ENCODE results near the gene GARIN3. TPM values are rescaled to one million over a fixed set of nuclear protein-coding genes. Genes with fewer than 3 reads are reported as not detected.
A peak's percentile ranks its signal among the peaks of the same experiment; 100 is the strongest.

GARIN3 gene
- total RNA-seq, 1 donor from 2014 or later: not detected

DNA sequence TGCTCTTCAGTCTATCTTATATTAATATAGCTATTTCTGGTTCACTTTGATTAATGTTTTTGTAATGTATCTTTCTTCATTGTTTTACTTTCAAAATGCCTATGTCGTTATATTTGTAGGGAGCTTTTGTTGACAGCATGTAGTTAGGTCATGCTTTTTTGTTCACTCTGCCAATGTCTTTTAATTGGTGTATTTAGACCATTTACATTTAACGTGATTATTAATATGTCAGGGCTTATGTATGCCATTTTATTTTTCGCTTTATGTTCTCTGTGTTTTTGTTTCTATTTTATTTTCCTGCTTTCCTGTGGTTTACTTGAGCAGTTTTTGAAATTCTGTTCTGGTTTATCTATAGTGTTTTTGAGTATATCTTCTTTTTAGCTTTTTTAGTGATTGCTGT, 10.8 kb downstream of the GARIN3 start:
- Histone ChIP-seq H3K27ac (ENCODE audit: low read depth, low read length) (no peak overlapping the region), H3K9me3 (ENCODE audit: control insufficient read depth in 3 of 3, low read length in 3 of 3) (no peaks in the 10 kb centered on the region), H3K36me3 (ENCODE audit: control insufficient read depth in 3 of 3, insufficient read depth in 3 of 3, low read length in 3 of 3) (no peaks in the 10 kb centered on the region), H3K9ac (ENCODE audit: low read depth in 1 of 3, low read length in 3 of 3) (no peak overlapping the region), H3K27me3 (ENCODE audit: control insufficient read depth in 3 of 3, insufficient read depth in 3 of 3, low read length in 3 of 3) (peaks cover 0 to 4% (median 0%) of the 10 kb centered on the region in 3 donors), H3K4me1 (ENCODE audit: control insufficient read depth in 3 of 3, insufficient read depth in 3 of 3, low read length in 3 of 3) (no peaks in the 10 kb centered on the region), H3K4me3 (ENCODE audit: low read length in 3 of 3) (no peak overlapping the region)

DNA sequence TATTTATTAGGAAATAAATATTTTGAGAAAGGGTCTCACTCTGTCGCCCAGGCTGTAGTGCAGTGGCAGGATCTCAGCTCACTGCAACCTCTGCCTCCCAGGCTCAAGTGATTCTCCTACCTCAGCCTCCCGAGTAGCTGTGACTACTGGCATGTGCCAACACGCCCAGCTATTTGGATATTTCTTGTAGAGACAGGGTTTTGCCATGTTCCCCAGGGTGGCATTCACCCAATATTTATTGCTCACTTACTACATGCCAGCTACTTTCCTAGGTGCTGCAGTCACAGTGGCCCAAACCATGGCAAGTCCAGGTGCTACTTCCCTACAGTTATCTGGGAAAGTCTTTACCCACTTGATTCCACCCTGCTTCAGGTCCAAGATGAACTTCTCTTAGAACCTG, 15.1 kb downstream of the GARIN3 start:
- H3K36me3 ChIP-seq (ENCODE audit: control insufficient read depth in 3 of 3, insufficient read depth in 3 of 3, low read length in 3 of 3): no peaks in the 10 kb centered on the region
- no peaks in the 10 kb centered on the region for H3K4me1 ChIP-seq (ENCODE audit: control insufficient read depth in 3 of 3, insufficient read depth in 3 of 3, low read length in 3 of 3)
- no peak overlapping the region for H3K4me3 ChIP-seq (ENCODE audit: low read length in 3 of 3)
- H3K27me3 ChIP-seq (ENCODE audit: control insufficient read depth in 3 of 3, insufficient read depth in 3 of 3, low read length in 3 of 3): no peaks in the 10 kb centered on the region
- H3K9ac ChIP-seq (ENCODE audit: low read depth in 1 of 3, low read length in 3 of 3): no peak overlapping the region
- H3K9me3 ChIP-seq (ENCODE audit: control insufficient read depth in 3 of 3, low read length in 3 of 3): no peaks in the 10 kb centered on the region
- no peak overlapping the region for H3K27ac ChIP-seq (ENCODE audit: low read depth, low read length)

DNA sequence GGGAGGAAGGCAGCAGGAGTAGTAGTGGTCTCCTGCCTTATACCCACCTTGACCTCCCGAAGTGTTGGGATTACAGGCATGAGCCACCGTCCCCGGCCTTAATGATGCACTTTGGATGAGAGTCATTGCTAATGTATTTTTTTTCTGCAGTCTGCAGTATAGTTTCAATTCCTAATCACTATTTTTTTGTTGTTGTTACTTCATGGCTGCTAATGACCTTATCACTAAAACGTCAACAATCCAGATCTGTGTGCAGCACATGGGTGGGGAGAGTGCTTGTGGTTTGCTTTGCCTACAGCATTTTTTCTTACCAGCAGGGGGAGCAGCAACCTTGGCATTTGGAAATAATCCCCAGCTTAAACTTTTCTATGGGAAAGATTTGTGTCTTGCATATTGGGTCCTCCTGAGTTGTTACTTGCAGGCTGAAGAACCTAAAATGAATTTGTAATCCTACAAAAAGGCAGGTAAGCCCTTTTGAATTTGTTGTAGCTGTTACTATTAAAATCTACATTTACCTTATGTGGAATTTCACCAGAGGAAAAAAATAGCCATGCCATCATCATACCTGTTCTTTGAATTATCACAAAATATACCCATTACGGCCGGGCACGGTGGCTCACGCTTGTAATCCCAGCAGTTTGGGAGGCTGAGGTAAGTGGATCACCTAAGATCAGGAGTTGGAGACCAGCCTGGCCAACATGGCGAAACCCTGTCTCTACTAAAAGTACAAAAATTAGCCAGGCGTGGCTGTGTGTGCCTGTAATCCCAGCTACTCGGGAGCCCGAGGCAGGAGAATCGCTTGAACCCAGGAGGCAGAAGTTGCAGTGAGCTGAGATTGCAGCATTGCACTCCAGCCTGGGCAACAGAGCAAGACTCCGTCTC, 17.1 kb downstream of the GARIN3 start:
- H3K27ac ChIP-seq (ENCODE audit: low read depth, low read length): no peak overlapping the region
- H3K4me3 ChIP-seq (ENCODE audit: low read length in 3 of 3): no peak overlapping the region
- no peak overlapping the region for H3K9ac ChIP-seq (ENCODE audit: low read depth in 1 of 3, low read length in 3 of 3)

DNA sequence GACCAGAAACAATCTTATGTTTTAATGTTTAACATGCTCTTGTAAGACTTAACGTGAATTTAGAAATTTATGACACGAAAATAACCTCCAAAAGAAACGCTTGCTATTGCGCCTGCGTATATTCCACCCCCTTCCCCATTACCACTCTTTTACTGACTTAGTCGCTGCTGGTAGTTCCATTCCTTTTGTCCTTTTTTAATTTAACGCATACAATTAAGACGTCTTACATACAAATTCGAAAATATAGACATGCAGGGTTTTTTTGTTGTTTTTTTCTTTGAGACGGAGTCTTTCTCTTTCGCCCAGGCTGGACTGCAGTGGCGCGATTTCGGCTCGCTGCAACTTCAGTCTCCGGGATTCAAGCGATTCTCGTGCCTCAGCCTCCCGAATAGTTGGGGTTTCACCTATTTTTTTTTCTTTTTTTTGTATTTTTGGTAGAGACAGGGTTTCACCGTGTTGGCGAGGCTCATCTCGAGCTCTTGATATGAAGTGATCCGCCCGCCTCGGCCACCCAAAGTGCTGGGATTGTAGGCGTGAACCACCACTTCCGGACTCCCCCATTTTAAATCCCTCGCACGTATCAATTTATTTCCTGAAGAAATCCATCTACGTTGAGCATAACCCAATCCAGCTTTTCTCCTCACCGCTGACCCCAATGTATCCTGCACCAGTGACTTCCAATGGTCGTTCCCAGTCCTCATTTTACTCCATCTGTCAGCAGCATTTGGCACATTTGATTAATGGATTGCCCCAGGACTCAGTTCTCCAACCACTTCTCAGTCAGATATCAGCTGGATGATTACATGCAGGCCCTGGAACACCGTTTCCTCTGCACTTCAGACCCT, 22.7 kb downstream of the GARIN3 start:
- Histone ChIP-seq H3K4me1 (ENCODE audit: control insufficient read depth in 3 of 3, insufficient read depth in 3 of 3, low read length in 3 of 3) (peaks cover 5 to 11% (median 8%) of the 10 kb centered on the region in 3 donors), H3K27me3 (ENCODE audit: control insufficient read depth in 3 of 3, insufficient read depth in 3 of 3, low read length in 3 of 3) (no peaks in the 10 kb centered on the region), H3K36me3 (ENCODE audit: control insufficient read depth in 3 of 3, insufficient read depth in 3 of 3, low read length in 3 of 3) (peaks cover 0 to 5% (median 0%) of the 10 kb centered on the region in 3 donors), H3K27ac (ENCODE audit: low read depth, low read length) (peak overlapping the region; percentile 90), H3K9me3 (ENCODE audit: control insufficient read depth in 3 of 3, low read length in 3 of 3) (no peaks in the 10 kb centered on the region), H3K9ac (ENCODE audit: low read depth in 1 of 3, low read length in 3 of 3) (peak overlapping the region; percentile 89 to 96 (median 92)), H3K4me3 (ENCODE audit: low read length in 3 of 3) (peak overlapping the region; percentile 93 to 96 (median 95))

More for the DNA sequence above, 17.1 kb downstream of the GARIN3 start:
- Histone ChIP-seq H3K27me3 (ENCODE audit: control insufficient read depth in 3 of 3, insufficient read depth in 3 of 3, low read length in 3 of 3) (no peaks in the 10 kb centered on the region), H3K36me3 (ENCODE audit: control insufficient read depth in 3 of 3, insufficient read depth in 3 of 3, low read length in 3 of 3) (no peaks in the 10 kb centered on the region), H3K4me1 (ENCODE audit: control insufficient read depth in 3 of 3, insufficient read depth in 3 of 3, low read length in 3 of 3) (no peaks in the 10 kb centered on the region), H3K9me3 (ENCODE audit: control insufficient read depth in 3 of 3, low read length in 3 of 3) (no peaks in the 10 kb centered on the region)

DNA sequence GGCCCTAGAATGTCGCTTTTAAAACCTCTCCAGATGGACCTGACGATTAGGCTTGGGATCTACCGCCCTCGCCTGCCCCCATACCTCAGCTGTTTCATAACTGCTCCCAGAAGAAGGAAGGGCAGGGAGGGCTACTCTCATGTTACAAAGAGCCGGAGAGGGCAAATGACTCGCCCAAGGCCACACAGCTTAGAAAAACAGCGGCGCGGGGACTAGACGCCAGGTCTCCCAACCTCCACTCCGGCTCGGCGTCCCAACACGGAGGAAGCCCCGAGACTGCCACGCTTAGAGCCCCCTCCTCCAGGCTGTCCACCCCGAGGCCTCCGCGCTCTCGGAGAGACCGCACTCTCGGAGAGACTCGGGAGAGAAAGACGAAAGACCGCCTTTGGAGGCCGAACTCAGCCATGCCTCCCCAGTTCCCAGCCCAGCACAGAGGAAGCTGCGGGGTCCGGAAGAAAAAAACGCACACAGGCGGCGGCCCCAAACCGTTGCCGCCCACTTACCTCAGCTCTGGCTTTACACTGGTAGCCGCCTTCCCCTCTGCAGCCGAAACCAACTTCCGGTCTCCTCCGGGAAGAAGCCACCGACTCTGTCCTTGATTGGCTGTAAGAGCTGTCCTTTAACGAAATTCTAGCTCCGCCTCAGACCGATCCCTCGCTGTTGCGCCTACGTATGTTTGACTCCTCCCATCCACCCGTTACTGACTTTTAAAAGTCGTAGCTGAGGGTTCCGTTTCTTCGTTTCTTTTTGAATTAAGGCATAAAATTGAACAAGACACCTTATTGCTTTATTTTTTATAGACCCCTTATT, 23.5 kb downstream of the GARIN3 start, which contains the start of gene MED7:
Gene MED7, minus strand, starts transcription at position 549 of the 810 bp plus-strand sequence. CDS start 3,434 bp downstream, outside the sequence.
- H3K4me1 ChIP-seq (ENCODE audit: control insufficient read depth in 3 of 3, insufficient read depth in 3 of 3, low read length in 3 of 3): peaks cover 5 to 11% (median 8%) of the 10 kb centered on the region in 3 donors
- peak within 1 kb of the TSS; percentile 93 to 96 (median 95) for H3K4me3 ChIP-seq (ENCODE audit: low read length in 3 of 3)
- H3K9me3 ChIP-seq (ENCODE audit: control insufficient read depth in 3 of 3, low read length in 3 of 3): no peaks in the 10 kb centered on the region
- peaks cover under 1 to 11% (median 2%) of the 10 kb centered on the region in 3 donors for H3K36me3 ChIP-seq (ENCODE audit: control insufficient read depth in 3 of 3, insufficient read depth in 3 of 3, low read length in 3 of 3)
- peak within 1 kb of the TSS; percentile 92 to 97 (median 96) for H3K9ac ChIP-seq (ENCODE audit: low read depth in 1 of 3, low read length in 3 of 3)
- H3K27ac ChIP-seq (ENCODE audit: low read depth, low read length): peak within 1 kb of the TSS; percentile 90
- no peaks in the 10 kb centered on the region for H3K27me3 ChIP-seq (ENCODE audit: control insufficient read depth in 3 of 3, insufficient read depth in 3 of 3, low read length in 3 of 3)

DNA sequence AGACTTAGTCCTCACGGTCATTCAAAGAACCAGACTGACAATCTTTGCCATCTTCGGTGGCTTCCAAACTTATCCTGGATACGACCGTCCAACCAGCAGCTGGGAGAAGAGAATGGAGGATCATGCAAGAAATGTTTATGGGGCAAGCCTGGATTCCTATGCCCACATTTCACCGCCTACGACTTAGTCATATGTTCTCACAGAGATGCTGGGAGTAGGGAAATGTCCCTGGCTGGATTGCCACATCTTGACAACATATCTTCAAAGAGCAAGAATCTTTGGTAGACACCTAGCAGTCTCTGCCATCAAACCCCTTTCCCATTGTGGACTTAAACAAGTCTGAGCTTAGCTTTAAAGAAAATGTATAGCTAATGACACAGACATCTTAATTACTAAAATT, 28.4 kb downstream of the GARIN3 start:
- H3K27me3 ChIP-seq (ENCODE audit: control insufficient read depth in 3 of 3, insufficient read depth in 3 of 3, low read length in 3 of 3): no peaks in the 10 kb centered on the region
- no peaks in the 10 kb centered on the region for H3K9me3 ChIP-seq (ENCODE audit: control insufficient read depth in 3 of 3, low read length in 3 of 3)
- H3K4me1 ChIP-seq (ENCODE audit: control insufficient read depth in 3 of 3, insufficient read depth in 3 of 3, low read length in 3 of 3): peaks cover 5 to 6% (median 5%) of the 10 kb centered on the region in 3 donors
- no peak overlapping the region for H3K9ac ChIP-seq (ENCODE audit: low read depth in 1 of 3, low read length in 3 of 3)
- H3K4me3 ChIP-seq (ENCODE audit: low read length in 3 of 3): no peak overlapping the region
- H3K27ac ChIP-seq (ENCODE audit: low read depth, low read length): no peak overlapping the region
- H3K36me3 ChIP-seq (ENCODE audit: control insufficient read depth in 3 of 3, insufficient read depth in 3 of 3, low read length in 3 of 3): peaks cover 2 to 15% (median 4%) of the 10 kb centered on the region in 3 donors

DNA sequence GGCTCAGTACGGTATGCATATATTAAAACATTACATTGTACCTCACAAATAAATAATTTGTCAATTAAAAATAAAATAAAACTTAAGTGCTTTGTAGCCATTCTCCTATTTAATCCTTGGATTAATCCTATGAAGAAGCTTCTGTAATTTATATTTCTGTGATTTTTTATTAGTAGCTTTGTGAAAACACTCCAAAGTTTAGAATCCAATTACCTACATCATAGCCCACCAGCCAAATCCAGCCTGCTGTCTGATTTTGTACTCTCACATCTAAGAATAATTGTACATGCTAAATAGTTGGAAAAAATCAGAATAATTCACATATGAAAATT, 33.8 kb downstream of the GARIN3 start:
- Histone ChIP-seq H3K4me1 (ENCODE audit: control insufficient read depth in 3 of 3, insufficient read depth in 3 of 3, low read length in 3 of 3) (no peaks in the 10 kb centered on the region), H3K27ac (ENCODE audit: low read depth, low read length) (no peak overlapping the region), H3K27me3 (ENCODE audit: control insufficient read depth in 3 of 3, insufficient read depth in 3 of 3, low read length in 3 of 3) (no peaks in the 10 kb centered on the region), H3K9ac (ENCODE audit: low read depth in 1 of 3, low read length in 3 of 3) (no peak overlapping the region), H3K4me3 (ENCODE audit: low read length in 3 of 3) (no peak overlapping the region), H3K9me3 (ENCODE audit: control insufficient read depth in 3 of 3, low read length in 3 of 3) (no peaks in the 10 kb centered on the region), H3K36me3 (ENCODE audit: control insufficient read depth in 3 of 3, insufficient read depth in 3 of 3, low read length in 3 of 3) (peaks cover 0 to 2% (median 0%) of the 10 kb centered on the region in 3 donors)

DNA sequence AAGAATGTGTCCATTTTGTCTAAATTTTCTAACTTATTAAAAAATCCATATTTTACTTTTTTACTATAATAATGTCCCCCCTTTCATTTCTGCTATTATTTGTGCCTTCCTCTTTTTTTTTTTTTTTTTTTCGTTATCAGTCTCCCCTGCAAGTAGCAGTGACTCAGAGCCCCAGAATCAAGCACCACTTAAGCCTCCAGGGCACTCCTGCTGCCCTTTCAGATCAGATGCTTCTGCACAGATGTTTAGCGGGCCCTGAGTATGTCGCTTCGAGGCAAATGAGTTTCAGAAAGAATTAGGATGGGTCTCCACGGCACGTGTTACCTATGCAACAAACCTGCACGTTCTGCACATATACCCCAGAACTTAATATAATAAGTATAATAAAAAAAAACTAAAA, 35.1 kb downstream of the GARIN3 start:
- no peaks in the 10 kb centered on the region for H3K4me1 ChIP-seq (ENCODE audit: control insufficient read depth in 3 of 3, insufficient read depth in 3 of 3, low read length in 3 of 3)
- H3K4me3 ChIP-seq (ENCODE audit: low read length in 3 of 3): no peak overlapping the region
- no peaks in the 10 kb centered on the region for H3K27me3 ChIP-seq (ENCODE audit: control insufficient read depth in 3 of 3, insufficient read depth in 3 of 3, low read length in 3 of 3)
- H3K9me3 ChIP-seq (ENCODE audit: control insufficient read depth in 3 of 3, low read length in 3 of 3): no peaks in the 10 kb centered on the region
- no peak overlapping the region for H3K9ac ChIP-seq (ENCODE audit: low read depth in 1 of 3, low read length in 3 of 3)
- H3K36me3 ChIP-seq (ENCODE audit: control insufficient read depth in 3 of 3, insufficient read depth in 3 of 3, low read length in 3 of 3): no peaks in the 10 kb centered on the region
- H3K27ac ChIP-seq (ENCODE audit: low read depth, low read length): no peak overlapping the region

DNA sequence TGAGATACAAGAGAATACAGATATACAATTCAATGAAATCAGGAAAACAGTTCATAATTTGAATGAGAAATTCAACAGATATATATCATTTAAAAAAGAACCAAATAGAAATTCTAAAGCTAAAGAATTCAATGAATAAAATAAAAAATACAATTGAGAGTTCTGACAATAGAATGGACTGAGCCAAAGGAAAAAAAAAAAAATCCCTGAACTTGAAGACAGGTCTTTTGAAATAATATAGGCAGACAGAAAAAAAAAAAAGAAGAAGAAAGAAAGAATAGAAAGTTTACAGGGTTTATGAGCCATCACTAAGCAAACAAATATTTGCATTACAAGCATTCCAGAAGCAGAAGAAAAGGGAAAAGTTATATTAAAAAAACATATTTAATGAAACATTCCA, 44.4 kb downstream of the GARIN3 start:
- Histone ChIP-seq H3K4me1 (ENCODE audit: control insufficient read depth in 3 of 3, insufficient read depth in 3 of 3, low read length in 3 of 3) (no peaks in the 10 kb centered on the region), H3K27me3 (ENCODE audit: control insufficient read depth in 3 of 3, insufficient read depth in 3 of 3, low read length in 3 of 3) (no peaks in the 10 kb centered on the region), H3K4me3 (ENCODE audit: low read length in 3 of 3) (no peak overlapping the region), H3K9ac (ENCODE audit: low read depth in 1 of 3, low read length in 3 of 3) (no peak overlapping the region), H3K27ac (ENCODE audit: low read depth, low read length) (no peak overlapping the region), H3K36me3 (ENCODE audit: control insufficient read depth in 3 of 3, insufficient read depth in 3 of 3, low read length in 3 of 3) (no peaks in the 10 kb centered on the region), H3K9me3 (ENCODE audit: control insufficient read depth in 3 of 3, low read length in 3 of 3) (peaks cover 0 to 4% (median 0%) of the 10 kb centered on the region in 3 donors)

All from skeletal muscle tissue (tissue), 4 donors.